NCI-H1436 (cell line): Measurements from ENCODE around the gene TROAP.
"Not testable (repeated sequence)": the region's sequence is repeated elsewhere in the genome, so short reads cannot be mapped to it uniquely, and the experiment has no call there.

Experiments
- DNase-seq: peaks from one replicate; lab custom pipeline; 2025; lab: John Stamatoyannopoulos, UW

Gene TROAP

GRCh38 chr12:49322708-49323523, at the start of gene TROAP:
Gene TROAP, plus strand, starts transcription at chr12:49323255. Its CDS starts 354 bp downstream, at chr12:49323609.
- DNase-seq, result peak; percentile 98

- DNase-seq, result no peak
Measured at GRCh38 chr12:49273726-49274395, 49.2 kb upstream of the TROAP start.

GRCh38 chr12:49274396-49275069, 48.5 kb upstream of the TROAP start:
- DNase-seq, result no peak

GRCh38 chr12:49276304-49277290, 46.5 kb upstream of the TROAP start:
- no peak for DNase-seq

- DNase-seq, result no peak
Measured at GRCh38 chr12:49277466-49277865, 45.6 kb upstream of the TROAP start.

GRCh38 chr12:49279706-49280159, 43.3 kb upstream of the TROAP start:
- no peak for DNase-seq

- not testable (repeated sequence) for DNase-seq
Measured at GRCh38 chr12:49280545-49280944, 42.5 kb upstream of the TROAP start.

- no peak for DNase-seq
Measured at GRCh38 chr12:49282302-49282701, 40.8 kb upstream of the TROAP start.

GRCh38 chr12:49282740-49283375, 40.2 kb upstream of the TROAP start:
- DNase-seq, result not testable (repeated sequence)

- no peak for DNase-seq
Measured at GRCh38 chr12:49283541-49284429, 39.3 kb upstream of the TROAP start.

- DNase-seq, result no peak
Measured at GRCh38 chr12:49284672-49285071, 38.4 kb upstream of the TROAP start.

- DNase-seq, result no peak
Measured at GRCh38 chr12:49287876-49288275, 35.2 kb upstream of the TROAP start.

GRCh38 chr12:49288412-49288853, 34.6 kb upstream of the TROAP start:
- peak; percentile 53 for DNase-seq

- DNase-seq, result no peak
Measured at GRCh38 chr12:49288922-49289555, 34.0 kb upstream of the TROAP start.

- no peak for DNase-seq
Measured at GRCh38 chr12:49292729-49293055, 30.4 kb upstream of the TROAP start.

GRCh38 chr12:49293056-49293956, 29.7 kb upstream of the TROAP start:
- no peak for DNase-seq

- DNase-seq, result peak; percentile 43
Measured at GRCh38 chr12:49294086-49294803, 28.8 kb upstream of the TROAP start.

- DNase-seq, result no peak
Measured at GRCh38 chr12:49294804-49295081, 28.3 kb upstream of the TROAP start.
